IPS-15b (cell line): ENCODE data around the gene B4GALT5.
A peak's percentile ranks its signal among the peaks of the same experiment; 100 is the strongest.
"Not testable (repeated sequence)": the region's sequence is repeated elsewhere in the genome, so short reads cannot be mapped to it uniquely, and the experiment has no call there.

Source experiments
- H3K27me3 ChIP-seq: one replicate; pipeline ENCODE4 v1.6.1; 2013; ENCODE audit warnings: low read length; ENCODE audit not compliant: control insufficient read depth, insufficient read depth
- H3K36me3 ChIP-seq: one replicate; pipeline ENCODE4 v1.6.1; 2013; ENCODE audit warnings: low read length; ENCODE audit not compliant: control insufficient read depth, insufficient read depth
- H3K4me1 ChIP-seq: one replicate; pipeline ENCODE4 v1.6.1; 2013; ENCODE audit warnings: mild to moderate bottlenecking, low read length; ENCODE audit not compliant: control insufficient read depth, insufficient read depth
- H3K4me3 ChIP-seq: one replicate; pipeline ENCODE4 v1.5.1; 2013; ENCODE audit warnings: low read depth, low read length
- H3K9ac ChIP-seq: one replicate; pipeline ENCODE4 v1.6.1; 2013; ENCODE audit warnings: low read depth, mild to moderate bottlenecking, low read length
- H3K9me3 ChIP-seq: one replicate; pipeline ENCODE4 v1.6.1; 2013; ENCODE audit warnings: mild to moderate bottlenecking, low read length; ENCODE audit not compliant: control insufficient read depth, insufficient read depth

The B4GALT5 gene

DNA sequence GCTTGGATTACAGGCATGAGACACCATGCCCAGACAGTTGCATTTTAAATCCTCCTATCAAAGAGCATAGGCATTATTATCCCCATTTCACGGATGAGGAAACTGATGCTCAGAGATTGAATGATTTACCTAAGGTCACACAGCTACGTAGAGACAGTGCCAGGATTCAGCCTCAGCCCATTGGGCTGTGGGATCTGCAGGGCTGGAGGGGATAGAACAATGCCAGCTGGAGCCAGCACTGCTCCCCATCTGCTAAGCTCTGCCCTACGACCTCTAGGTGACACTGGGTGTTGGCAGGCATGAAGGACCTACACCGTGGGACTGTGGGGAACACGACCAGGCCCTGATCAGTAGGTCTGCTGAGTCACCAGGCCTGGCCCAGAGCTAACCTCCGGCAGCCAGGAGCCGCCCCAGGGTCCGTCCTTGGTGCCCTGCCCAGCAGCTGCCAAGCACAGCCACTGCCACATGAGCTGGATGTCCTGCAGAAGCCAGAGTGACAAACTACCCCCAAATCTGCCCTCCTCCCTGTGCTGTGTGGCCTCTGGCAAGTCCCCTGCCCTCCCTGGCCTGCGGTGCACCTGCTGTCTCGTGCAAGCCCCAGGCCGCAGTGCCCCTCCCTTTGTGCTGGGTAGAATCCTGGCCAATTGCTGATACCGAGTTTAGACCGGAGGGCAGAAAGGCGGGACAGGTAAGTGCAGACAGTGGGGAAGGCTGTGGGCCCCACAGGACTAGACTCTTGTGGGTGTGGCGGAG, 98.1 kb downstream of the B4GALT5 start:
- no peaks in the 10 kb centered on the region for H3K36me3 ChIP-seq
- no peaks in the 10 kb centered on the region for H3K9me3 ChIP-seq
- H3K9ac ChIP-seq = no peak overlapping the region
- H3K4me1 ChIP-seq = peaks cover 2% of the 10 kb centered on the region
- no peaks in the 10 kb centered on the region for H3K27me3 ChIP-seq
- no peak overlapping the region for H3K4me3 ChIP-seq

DNA sequence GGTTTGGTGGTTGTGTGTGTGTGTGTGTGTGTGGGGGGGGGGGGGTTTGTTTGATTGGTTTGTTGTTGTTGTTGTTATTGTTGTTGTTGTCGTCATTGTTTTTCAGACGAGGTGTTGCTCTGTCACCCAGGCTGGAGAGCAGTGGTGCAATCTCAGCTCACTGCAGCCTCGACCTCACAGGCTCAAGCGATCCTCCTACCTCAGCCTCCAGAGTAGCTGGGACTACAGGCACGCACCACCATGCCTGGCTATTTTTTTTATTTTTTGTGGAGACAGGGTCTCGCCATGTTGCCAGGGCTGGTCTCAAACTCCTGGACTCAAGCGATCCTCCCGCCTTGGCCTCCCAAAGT, 98.7 kb downstream of the B4GALT5 start:
- H3K36me3 ChIP-seq, H3K4me3 ChIP-seq, H3K27me3 ChIP-seq, H3K4me1 ChIP-seq, H3K9me3 ChIP-seq, H3K9ac ChIP-seq: not testable (repeated sequence)

DNA sequence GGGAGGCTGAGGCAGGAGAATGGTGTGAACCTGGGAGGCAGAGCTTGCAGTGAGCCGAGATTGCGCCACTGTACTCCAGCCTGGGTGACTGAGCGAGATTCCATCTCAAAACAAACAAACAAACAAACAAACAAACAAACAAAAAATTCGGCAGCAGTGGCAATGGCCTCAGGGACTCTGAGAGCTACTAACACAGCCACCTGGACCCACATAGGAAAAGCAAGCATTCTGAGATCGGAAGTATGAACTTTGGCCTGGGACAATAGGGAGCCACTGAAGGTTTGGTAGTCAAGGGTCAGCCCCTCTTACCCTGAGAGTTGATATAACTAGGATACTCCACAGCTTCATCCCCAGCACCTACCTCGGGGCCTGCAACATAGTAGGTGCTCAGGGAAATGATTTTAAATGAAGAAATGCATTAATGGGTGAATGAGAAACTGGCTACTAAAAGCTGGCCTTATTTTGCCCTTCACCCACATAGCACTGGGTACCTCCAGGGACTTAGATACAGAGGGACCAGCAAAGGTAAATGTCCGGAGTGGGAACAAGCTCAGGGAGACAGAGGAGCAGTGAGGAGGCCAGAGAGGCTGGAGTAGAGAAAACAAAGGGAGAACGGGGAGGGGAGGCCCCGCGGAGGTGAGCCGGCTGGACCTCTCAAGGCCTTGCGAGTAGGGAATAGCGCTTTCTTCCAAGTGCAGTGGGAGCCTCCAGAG, 99.2 kb downstream of the B4GALT5 start:
- no peaks in the 10 kb centered on the region for H3K9me3 ChIP-seq
- H3K4me1 ChIP-seq = peaks cover 2% of the 10 kb centered on the region
- H3K4me3 ChIP-seq = no peak overlapping the region
- no peaks in the 10 kb centered on the region for H3K36me3 ChIP-seq
- H3K27me3 ChIP-seq = no peaks in the 10 kb centered on the region
- no peak overlapping the region for H3K9ac ChIP-seq

DNA sequence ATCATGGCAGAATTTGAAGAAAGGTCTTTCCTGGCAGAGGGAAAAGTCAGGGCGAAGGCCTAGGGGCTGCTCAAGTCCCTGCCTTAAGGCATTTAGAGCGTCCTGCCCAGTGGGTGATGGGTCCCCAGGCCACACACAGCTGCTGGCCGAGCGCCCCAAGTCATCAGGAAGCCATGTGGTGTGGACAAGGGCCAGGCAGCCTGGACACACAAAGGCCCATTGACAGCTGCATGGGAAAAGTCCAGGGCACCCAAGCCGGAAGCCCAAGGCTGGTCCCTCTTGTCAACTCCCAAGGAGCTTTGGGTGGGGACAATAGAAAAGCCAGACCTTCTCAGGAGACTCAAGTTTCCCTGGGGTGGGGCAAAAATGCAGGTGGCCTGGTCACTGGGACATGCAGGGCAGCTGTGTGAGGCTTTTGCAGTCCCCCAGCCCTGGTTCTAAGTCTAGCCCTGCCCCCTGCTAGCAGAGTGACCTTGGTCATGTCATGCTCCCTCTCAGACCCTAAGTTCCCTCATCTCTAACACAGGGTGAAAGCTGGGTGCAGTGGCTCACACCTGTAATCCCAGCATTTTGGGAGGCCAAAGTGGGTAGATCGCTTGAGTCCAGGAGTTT, 101.4 kb downstream of the B4GALT5 start:
- Histone ChIP-seq H3K4me1 (peaks cover 2% of the 10 kb centered on the region), H3K36me3 (no peaks in the 10 kb centered on the region), H3K27me3 (no peaks in the 10 kb centered on the region), H3K4me3 (no peak overlapping the region), H3K9ac (no peak overlapping the region), H3K9me3 (no peaks in the 10 kb centered on the region)

DNA sequence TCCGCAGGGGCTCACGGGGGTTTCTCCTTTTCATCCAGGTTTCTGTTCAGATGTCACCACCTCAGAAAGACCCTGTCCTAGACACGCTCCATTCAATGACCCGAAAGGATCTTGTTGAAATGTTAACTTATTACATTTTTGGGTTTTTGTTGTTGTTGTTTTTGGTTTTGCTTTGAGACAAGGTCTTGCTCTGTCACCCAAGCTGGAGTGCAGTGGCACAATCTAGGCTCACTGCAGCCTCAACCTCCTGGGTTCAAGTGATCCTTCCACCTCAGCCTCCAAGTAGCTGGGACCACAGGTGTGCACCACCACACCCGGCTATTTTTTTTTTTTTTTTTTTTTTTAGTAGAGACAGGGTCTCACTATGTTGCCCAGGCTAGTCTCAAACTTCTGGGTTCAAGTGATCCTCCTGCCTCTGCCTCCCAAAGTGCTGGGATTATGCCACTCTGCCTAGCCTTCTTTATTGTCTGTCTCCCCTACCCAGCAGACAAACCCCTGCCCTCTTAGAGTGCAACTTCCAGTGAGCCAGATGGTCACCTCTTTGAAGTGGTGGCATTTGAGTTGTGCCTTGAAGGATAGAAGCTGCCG, 102.0 kb downstream of the B4GALT5 start:
- H3K4me3 ChIP-seq = peak overlapping the region; percentile 11
- H3K9me3 ChIP-seq, H3K4me1 ChIP-seq, H3K36me3 ChIP-seq, H3K9ac ChIP-seq, H3K27me3 ChIP-seq: not testable (repeated sequence)

DNA sequence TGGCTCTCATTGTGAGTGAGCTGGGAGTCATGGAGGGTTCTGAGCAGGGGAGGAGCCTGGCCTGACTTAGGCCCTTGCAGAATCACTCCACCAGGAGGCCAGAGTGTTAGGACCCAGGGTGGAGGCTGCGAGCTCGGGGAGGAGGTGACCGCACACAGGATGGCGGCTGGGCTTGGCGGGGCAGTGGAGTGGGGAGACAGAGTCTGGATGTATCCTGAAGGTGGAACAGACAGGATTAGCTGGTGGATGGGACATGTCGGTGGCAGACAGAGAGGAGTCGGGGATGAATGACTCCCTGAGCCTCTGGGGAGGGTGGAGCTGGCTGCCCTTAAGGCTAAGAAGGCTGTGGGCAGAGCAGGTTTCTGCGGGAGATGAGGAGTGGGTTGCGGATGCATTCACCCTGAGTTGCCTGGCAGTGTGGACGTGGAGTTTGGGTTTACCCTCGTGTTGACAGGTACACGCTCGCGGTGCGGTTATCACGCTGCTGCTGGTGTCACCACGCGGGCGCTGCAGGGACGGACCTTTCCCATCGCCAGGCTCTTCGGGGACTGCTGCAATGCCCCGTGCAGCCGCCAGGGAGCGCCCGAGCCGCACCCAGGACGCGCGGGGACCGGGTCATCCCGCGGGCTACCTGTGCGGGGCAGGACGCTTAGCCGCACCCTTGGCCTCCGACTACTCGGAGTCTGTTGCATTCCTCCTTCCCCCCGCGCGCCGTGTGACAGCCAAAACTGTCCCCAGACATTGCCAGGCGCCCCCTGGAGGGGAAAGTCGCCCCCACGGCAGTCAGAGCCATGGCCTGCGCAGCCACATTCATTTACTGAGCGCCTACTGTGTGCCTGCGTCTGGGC, 102.8 kb downstream of the B4GALT5 start:
- Histone ChIP-seq H3K27me3 (no peaks in the 10 kb centered on the region), H3K4me1 (peaks cover 2% of the 10 kb centered on the region), H3K9me3 (no peaks in the 10 kb centered on the region), H3K4me3 (peak overlapping the region; percentile 48), H3K9ac (no peak overlapping the region), H3K36me3 (no peaks in the 10 kb centered on the region)

DNA sequence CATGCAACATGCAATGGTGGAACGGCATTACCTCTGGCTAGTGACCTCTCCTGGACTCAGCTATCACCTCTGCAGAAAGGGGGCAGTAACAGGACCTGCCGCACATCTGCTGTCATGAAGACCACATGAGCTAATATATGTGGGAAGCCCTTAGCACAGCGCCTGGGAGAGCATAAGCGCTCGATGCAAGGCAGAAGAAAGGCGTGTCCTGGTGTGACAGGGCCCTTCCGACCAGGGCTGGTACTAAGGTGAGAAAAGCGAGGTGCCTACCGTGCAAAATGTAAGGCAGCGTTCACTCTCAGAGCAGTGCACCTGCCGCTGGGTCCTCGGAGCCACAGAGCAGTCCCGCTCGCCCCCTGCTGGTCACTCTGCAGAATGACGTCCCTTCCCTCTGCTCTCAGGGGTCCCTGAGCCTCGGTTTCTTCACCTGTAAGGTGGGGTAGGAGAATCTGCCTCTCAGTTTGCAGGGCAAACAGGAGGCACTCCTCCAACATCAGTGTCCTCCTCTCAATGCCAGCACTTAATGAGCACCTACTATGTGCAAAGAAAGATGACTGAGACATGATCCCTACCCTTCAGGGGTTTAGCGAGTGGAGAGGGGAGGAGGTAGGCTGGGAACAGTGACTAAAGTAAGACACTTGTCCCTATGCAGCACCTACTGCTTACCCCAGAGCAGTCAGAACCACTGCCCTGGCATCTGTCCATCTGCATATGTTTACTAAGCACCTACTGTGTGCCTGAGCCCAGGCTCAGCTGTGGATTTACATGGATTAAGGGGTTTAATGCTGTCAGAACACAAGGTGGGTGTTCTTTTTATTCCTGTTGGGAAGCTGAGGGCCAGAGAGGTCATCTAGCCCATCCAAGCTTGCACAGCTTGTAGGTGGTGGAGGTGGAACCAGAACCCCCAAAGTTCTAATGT, 104.7 kb downstream of the B4GALT5 start:
- Histone ChIP-seq H3K9me3 (no peaks in the 10 kb centered on the region), H3K9ac (no peak overlapping the region), H3K4me1 (peaks cover 2% of the 10 kb centered on the region)

DNA sequence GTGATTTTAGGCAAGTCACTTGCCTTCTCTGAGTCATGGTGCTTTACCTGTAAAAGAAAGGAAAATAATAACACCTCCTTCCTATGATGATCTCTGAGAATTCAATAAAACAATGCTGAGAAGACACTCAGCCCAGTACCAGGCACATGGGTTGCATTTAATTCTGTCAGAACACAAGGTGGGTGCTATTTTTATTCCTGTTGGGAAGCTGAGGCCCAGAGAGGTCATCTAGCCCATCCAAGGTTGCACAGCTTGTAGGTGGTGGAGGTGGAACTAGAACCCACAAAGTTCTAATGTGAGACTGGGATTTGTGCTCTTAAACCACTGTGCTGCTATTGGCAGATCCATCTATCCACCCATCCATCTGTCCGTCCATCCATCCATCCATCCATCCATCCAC, 106.1 kb downstream of the B4GALT5 start:
- H3K27me3 ChIP-seq = no peaks in the 10 kb centered on the region
- no peak overlapping the region for H3K4me3 ChIP-seq
- H3K4me1 ChIP-seq = peaks cover 2% of the 10 kb centered on the region
- H3K9ac ChIP-seq = no peak overlapping the region
- H3K9me3 ChIP-seq = no peaks in the 10 kb centered on the region
- H3K36me3 ChIP-seq = no peaks in the 10 kb centered on the region

More for the DNA sequence above, 104.7 kb downstream of the B4GALT5 start:
- H3K27me3 ChIP-seq = no peaks in the 10 kb centered on the region
- no peaks in the 10 kb centered on the region for H3K36me3 ChIP-seq
- peak overlapping the region; percentile 53 for H3K4me3 ChIP-seq

DNA sequence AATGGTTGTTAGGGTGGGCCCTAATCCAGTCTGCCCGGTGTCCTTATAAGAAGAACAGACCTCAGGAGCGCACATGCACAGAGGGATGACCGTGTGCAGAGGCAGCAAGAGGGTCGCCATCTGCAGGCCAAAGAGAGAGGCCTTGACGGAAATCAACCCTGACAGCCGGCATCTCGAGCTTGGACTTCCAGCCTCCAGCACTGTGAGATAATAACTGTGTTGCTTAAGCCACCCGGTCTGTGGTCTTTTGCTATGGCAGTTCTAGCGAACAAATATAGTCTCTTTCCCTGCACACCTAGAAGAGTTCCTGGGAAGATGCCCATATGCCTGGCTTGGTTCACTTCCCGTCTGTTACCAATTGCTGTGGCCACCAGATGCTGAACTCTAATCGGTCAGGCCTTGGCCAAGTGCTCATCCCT, 110.5 kb downstream of the B4GALT5 start:
- Histone ChIP-seq H3K4me3 (no peak overlapping the region), H3K9me3 (no peaks in the 10 kb centered on the region), H3K36me3 (no peaks in the 10 kb centered on the region), H3K27me3 (no peaks in the 10 kb centered on the region), H3K4me1 (no peaks in the 10 kb centered on the region), H3K9ac (no peak overlapping the region)

DNA sequence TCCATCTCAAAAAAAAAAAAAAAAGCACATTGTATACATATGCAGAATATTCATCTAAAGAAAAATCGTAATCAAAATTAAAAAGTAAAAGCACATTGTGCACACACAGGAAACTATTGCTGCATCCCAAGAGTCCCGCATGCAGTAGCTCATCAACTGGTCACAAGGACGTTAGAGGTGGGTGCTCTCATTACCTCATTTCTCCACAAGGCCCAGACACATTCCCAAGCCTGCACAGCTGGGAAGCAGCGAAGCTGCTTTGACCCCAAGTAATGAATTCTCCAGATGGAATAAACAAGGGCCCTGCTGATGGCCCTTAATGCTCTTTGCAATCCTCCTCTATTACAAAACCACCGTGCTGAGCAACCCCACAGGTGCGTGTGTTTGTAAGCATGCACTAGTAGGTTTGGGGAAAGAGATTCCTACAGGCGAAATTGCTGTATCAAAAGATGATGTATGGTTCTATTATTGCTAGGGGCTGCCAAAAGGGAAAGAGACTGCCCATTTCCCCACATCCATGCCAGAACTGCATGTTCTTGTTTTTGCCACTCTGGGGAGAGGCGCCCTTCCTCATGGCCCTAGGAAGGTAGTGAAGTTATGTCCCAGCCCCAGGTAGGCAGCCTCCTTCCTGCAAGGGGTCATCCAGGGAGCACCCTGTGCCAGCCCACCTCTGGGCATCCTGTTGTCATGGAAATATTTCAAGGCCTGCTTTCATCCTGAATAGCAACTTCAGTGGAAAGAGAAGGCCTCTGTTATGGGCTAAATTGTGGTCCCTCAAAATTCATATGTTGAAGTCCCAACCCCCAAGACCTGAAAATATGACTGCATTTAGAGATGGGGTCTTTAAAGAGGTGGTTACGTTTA, 111.1 kb downstream of the B4GALT5 start:
- H3K4me3 ChIP-seq = no peak overlapping the region
- no peaks in the 10 kb centered on the region for H3K27me3 ChIP-seq
- H3K36me3 ChIP-seq = no peaks in the 10 kb centered on the region
- H3K9me3 ChIP-seq = no peaks in the 10 kb centered on the region
- H3K4me1 ChIP-seq = no peaks in the 10 kb centered on the region
- no peak overlapping the region for H3K9ac ChIP-seq
